ENCODE measurements around the gene SKAP2.

SKAP2 gene

GRCh38 chr7:26650103-26650502 is 214.3 kb downstream of the SKAP2 start:
- Histone ChIP-seq H2AK5ac (ENCODE audit: low read length) (no peak overlapping the region), H2BK120ac (ENCODE audit: low read depth, low read length) (no peak overlapping the region), H3K23ac (ENCODE audit: low read length) (no peak overlapping the region), H3K36me3 (ENCODE audit: control insufficient read depth, insufficient read depth, low read length) (no peaks in the 10 kb centered on the region), H3K79me1 (ENCODE audit: low read length) (no peaks in the 10 kb centered on the region), H3K56ac (ENCODE audit: low read length) (no peak overlapping the region), H3K9ac (ENCODE audit: low read length) (no peak overlapping the region), H3K27me3 (ENCODE audit: insufficient read depth, low read length, poor library complexity) (no peaks in the 10 kb centered on the region), H2BK5ac (ENCODE audit: low read length) (no peak overlapping the region), H3K4me3 (ENCODE audit: low read length) (no peak overlapping the region), H4K8ac (ENCODE audit: low read depth, low read length) (no peak overlapping the region), H2BK15ac (replicated peaks; ENCODE audit: low read depth) (no peak overlapping the region), H3K4ac (ENCODE audit: low read depth, low read length) (no peak overlapping the region), H3K4me2 (ENCODE audit: low read length) (no peak overlapping the region), H3K79me2 (ENCODE audit: control insufficient read depth, insufficient read depth, low read length) (no peaks in the 10 kb centered on the region), H3K4me1 (ENCODE audit: control insufficient read depth, low read depth, low read length) (no peaks in the 10 kb centered on the region), H4K5ac (ENCODE audit: low read length) (no peak overlapping the region), H3K18ac (ENCODE audit: low read length) (no peak overlapping the region), H3K27ac (ENCODE audit: low read depth, low read length) (no peak overlapping the region)
- WGBS (ENCODE audit: extremely low coverage, insufficient coverage, low lambda C conversion rate) = no CpG with 5 or more reads among the region's 2 CpGs
- DNase-seq = no peak

- H3K27ac ChIP-seq (ENCODE audit: low read depth, low read length) = no peak overlapping the region
- no peak overlapping the region for H2AK5ac ChIP-seq (ENCODE audit: low read length)
- H3K4me2 ChIP-seq (ENCODE audit: low read length) = no peak overlapping the region
- no peak overlapping the region for H4K8ac ChIP-seq (ENCODE audit: low read depth, low read length)
- no peak overlapping the region for H2BK5ac ChIP-seq (ENCODE audit: low read length)
- H3K56ac ChIP-seq (ENCODE audit: low read length) = no peak overlapping the region
- no peaks in the 10 kb centered on the region for H3K79me2 ChIP-seq (ENCODE audit: control insufficient read depth, insufficient read depth, low read length)
- no peaks in the 10 kb centered on the region for H3K36me3 ChIP-seq (ENCODE audit: control insufficient read depth, insufficient read depth, low read length)
- H2BK120ac ChIP-seq (ENCODE audit: low read depth, low read length) = no peak overlapping the region
- H2BK15ac ChIP-seq (replicated peaks; ENCODE audit: low read depth) = no peak overlapping the region
- H3K4me1 ChIP-seq (ENCODE audit: control insufficient read depth, low read depth, low read length) = no peaks in the 10 kb centered on the region
- DNase-seq = no peak
- no peak overlapping the region for H3K4ac ChIP-seq (ENCODE audit: low read depth, low read length)
- no peak overlapping the region for H3K18ac ChIP-seq (ENCODE audit: low read length)
- H3K79me1 ChIP-seq (ENCODE audit: low read length) = no peaks in the 10 kb centered on the region
- no peak overlapping the region for H3K4me3 ChIP-seq (ENCODE audit: low read length)
- WGBS (ENCODE audit: extremely low coverage, insufficient coverage, low lambda C conversion rate) = no CpG with 5 or more reads among the region's 3 CpGs
- H3K27me3 ChIP-seq (ENCODE audit: insufficient read depth, low read length, poor library complexity) = no peaks in the 10 kb centered on the region
- H3K23ac ChIP-seq (ENCODE audit: low read length) = no peak overlapping the region
- no peak overlapping the region for H3K9ac ChIP-seq (ENCODE audit: low read length)
- no peak overlapping the region for H4K5ac ChIP-seq (ENCODE audit: low read length)
Observed at GRCh38 chr7:26649388-26649787, 215.0 kb downstream of the SKAP2 start.

GRCh38 chr7:26648554-26648953 is 215.8 kb downstream of the SKAP2 start:
- Histone ChIP-seq H2BK5ac (ENCODE audit: low read length) (no peak overlapping the region), H3K36me3 (ENCODE audit: control insufficient read depth, insufficient read depth, low read length) (no peaks in the 10 kb centered on the region), H3K4ac (ENCODE audit: low read depth, low read length) (no peak overlapping the region), H4K5ac (ENCODE audit: low read length) (no peak overlapping the region), H3K23ac (ENCODE audit: low read length) (no peak overlapping the region), H3K27me3 (ENCODE audit: insufficient read depth, low read length, poor library complexity) (no peaks in the 10 kb centered on the region), H3K79me2 (ENCODE audit: control insufficient read depth, insufficient read depth, low read length) (no peaks in the 10 kb centered on the region), H3K4me2 (ENCODE audit: low read length) (no peak overlapping the region), H3K4me3 (ENCODE audit: low read length) (no peak overlapping the region), H2AK5ac (ENCODE audit: low read length) (no peak overlapping the region), H2BK15ac (replicated peaks; ENCODE audit: low read depth) (no peak overlapping the region), H3K4me1 (ENCODE audit: control insufficient read depth, low read depth, low read length) (no peaks in the 10 kb centered on the region), H3K56ac (ENCODE audit: low read length) (no peak overlapping the region), H2BK120ac (ENCODE audit: low read depth, low read length) (no peak overlapping the region), H3K18ac (ENCODE audit: low read length) (no peak overlapping the region), H4K8ac (ENCODE audit: low read depth, low read length) (no peak overlapping the region), H3K9ac (ENCODE audit: low read length) (no peak overlapping the region), H3K79me1 (ENCODE audit: low read length) (no peaks in the 10 kb centered on the region), H3K27ac (ENCODE audit: low read depth, low read length) (no peak overlapping the region)
- DNase-seq = no peak
- no CpG with 5 or more reads among the region's 2 CpGs for WGBS (ENCODE audit: extremely low coverage, insufficient coverage, low lambda C conversion rate)

GRCh38 chr7:26646336-26647048 is 217.9 kb downstream of the SKAP2 start:
- H3K27ac ChIP-seq (ENCODE audit: low read depth, low read length) = no peak overlapping the region
- H3K79me2 ChIP-seq (ENCODE audit: control insufficient read depth, insufficient read depth, low read length) = no peaks in the 10 kb centered on the region
- no peak overlapping the region for H3K4ac ChIP-seq (ENCODE audit: low read depth, low read length)
- no peak overlapping the region for H3K4me3 ChIP-seq (ENCODE audit: low read length)
- no peak overlapping the region for H2BK15ac ChIP-seq (replicated peaks; ENCODE audit: low read depth)
- no peak overlapping the region for H3K56ac ChIP-seq (ENCODE audit: low read length)
- H2BK120ac ChIP-seq (ENCODE audit: low read depth, low read length) = no peak overlapping the region
- WGBS (ENCODE audit: extremely low coverage, insufficient coverage, low lambda C conversion rate) = no CpG with 5 or more reads among the region's 7 CpGs
- no peak overlapping the region for H3K18ac ChIP-seq (ENCODE audit: low read length)
- DNase-seq = peak; percentile 7
- no peak overlapping the region for H4K5ac ChIP-seq (ENCODE audit: low read length)
- H2BK5ac ChIP-seq (ENCODE audit: low read length) = no peak overlapping the region
- H3K36me3 ChIP-seq (ENCODE audit: control insufficient read depth, insufficient read depth, low read length) = no peaks in the 10 kb centered on the region
- H3K79me1 ChIP-seq (ENCODE audit: low read length) = no peaks in the 10 kb centered on the region
- no peak overlapping the region for H2AK5ac ChIP-seq (ENCODE audit: low read length)
- H3K23ac ChIP-seq (ENCODE audit: low read length) = no peak overlapping the region
- no peak overlapping the region for H3K4me2 ChIP-seq (ENCODE audit: low read length)
- H3K4me1 ChIP-seq (ENCODE audit: control insufficient read depth, low read depth, low read length) = no peaks in the 10 kb centered on the region
- H3K27me3 ChIP-seq (ENCODE audit: insufficient read depth, low read length, poor library complexity) = no peaks in the 10 kb centered on the region
- H3K9ac ChIP-seq (ENCODE audit: low read length) = no peak overlapping the region
- H4K8ac ChIP-seq (ENCODE audit: low read depth, low read length) = no peak overlapping the region

- no peaks in the 10 kb centered on the region for H3K36me3 ChIP-seq (ENCODE audit: control insufficient read depth, insufficient read depth, low read length)
Observed at GRCh38 chr7:26645121-26645520, 219.3 kb downstream of the SKAP2 start.

GRCh38 chr7:26642416-26642815 is 222.0 kb downstream of the SKAP2 start:
- Histone ChIP-seq H3K18ac (ENCODE audit: low read length) (no peak overlapping the region), H3K79me2 (ENCODE audit: control insufficient read depth, insufficient read depth, low read length) (no peaks in the 10 kb centered on the region), H3K4me2 (ENCODE audit: low read length) (no peak overlapping the region), H4K5ac (ENCODE audit: low read length) (no peak overlapping the region), H4K8ac (ENCODE audit: low read depth, low read length) (no peak overlapping the region), H3K4ac (ENCODE audit: low read depth, low read length) (no peak overlapping the region), H2BK15ac (replicated peaks; ENCODE audit: low read depth) (no peak overlapping the region), H3K56ac (ENCODE audit: low read length) (no peak overlapping the region), H3K4me1 (ENCODE audit: control insufficient read depth, low read depth, low read length) (no peaks in the 10 kb centered on the region), H3K27ac (ENCODE audit: low read depth, low read length) (no peak overlapping the region), H3K79me1 (ENCODE audit: low read length) (no peaks in the 10 kb centered on the region), H3K4me3 (ENCODE audit: low read length) (no peak overlapping the region), H2BK120ac (ENCODE audit: low read depth, low read length) (no peak overlapping the region), H3K9ac (ENCODE audit: low read length) (no peak overlapping the region), H3K27me3 (ENCODE audit: insufficient read depth, low read length, poor library complexity) (no peaks in the 10 kb centered on the region), H3K23ac (ENCODE audit: low read length) (no peak overlapping the region), H2AK5ac (ENCODE audit: low read length) (no peak overlapping the region), H3K36me3 (ENCODE audit: control insufficient read depth, insufficient read depth, low read length) (no peaks in the 10 kb centered on the region), H2BK5ac (ENCODE audit: low read length) (no peak overlapping the region)
- 100% methylated on average over 1 of the region's 3 CpGs for WGBS (ENCODE audit: extremely low coverage, insufficient coverage, low lambda C conversion rate)
- DNase-seq = no peak

More at GRCh38 chr7:26645121-26645520, 219.3 kb downstream of the SKAP2 start:
- WGBS (ENCODE audit: extremely low coverage, insufficient coverage, low lambda C conversion rate) = no CpG with 5 or more reads among the region's 6 CpGs
- Histone ChIP-seq H3K4me2 (ENCODE audit: low read length) (no peak overlapping the region), H3K4ac (ENCODE audit: low read depth, low read length) (no peak overlapping the region), H3K9ac (ENCODE audit: low read length) (no peak overlapping the region), H4K8ac (ENCODE audit: low read depth, low read length) (no peak overlapping the region), H2BK15ac (replicated peaks; ENCODE audit: low read depth) (no peak overlapping the region), H2BK5ac (ENCODE audit: low read length) (no peak overlapping the region), H3K79me2 (ENCODE audit: control insufficient read depth, insufficient read depth, low read length) (no peaks in the 10 kb centered on the region), H3K18ac (ENCODE audit: low read length) (no peak overlapping the region), H2AK5ac (ENCODE audit: low read length) (no peak overlapping the region), H4K5ac (ENCODE audit: low read length) (no peak overlapping the region), H3K23ac (ENCODE audit: low read length) (no peak overlapping the region), H3K79me1 (ENCODE audit: low read length) (no peaks in the 10 kb centered on the region), H3K27ac (ENCODE audit: low read depth, low read length) (no peak overlapping the region), H3K4me3 (ENCODE audit: low read length) (no peak overlapping the region), H2BK120ac (ENCODE audit: low read depth, low read length) (no peak overlapping the region), H3K56ac (ENCODE audit: low read length) (no peak overlapping the region), H3K4me1 (ENCODE audit: control insufficient read depth, low read depth, low read length) (no peaks in the 10 kb centered on the region), H3K27me3 (ENCODE audit: insufficient read depth, low read length, poor library complexity) (no peaks in the 10 kb centered on the region)
- no peak for DNase-seq

Measured in mesendoderm (in vitro differentiated cells).